Naive thymus-derived CD4-positive, alpha-beta T cell (primary cell): ENCODE measurements around the gene JAKMIP2. TPM values are rescaled to one million over a fixed set of nuclear protein-coding genes. Genes with fewer than 3 reads are reported as not detected.

ENCODE experiments used
- ATAC-seq: fragments of 150-1000 bp; cut with Tn5 transposase; 2 replicates; pipeline ENCODE4 v1.10.0; 2021; ENCODE audit warnings: mild to moderate bottlenecking, moderate library complexity
- CTCF ChIA-PET: fragments of 350-600 bp; sonication (Branson Sonifier 250); formaldehyde crosslinking; loops from one replicate; lab custom pipeline; 2021; ENCODE audit warnings: antibody characterized with exemption; lab: Charles Lee
- POLR2A ChIA-PET: fragments of 350-600 bp; sonication (Branson Sonifier 250); formaldehyde crosslinking; loops from one replicate; lab custom pipeline; 2021; ENCODE audit warnings: antibody characterized with exemption, inconsistent platforms; lab: Charles Lee
- DNase-seq, 9 donors: peaks; one replicate each; pipeline versions ENCODE4 v3.0.0 to v3.0.0-alpha.2; 2020 to 2022; ENCODE audit warnings: mixed read lengths in 1 of 9
- H3K27ac ChIP-seq: one replicate; pipeline ENCODE4 v1.7.0; 2013; ENCODE audit warnings: mild to moderate bottlenecking, low read depth, low read length, moderate library complexity
- H3K27me3 ChIP-seq, 2 donors: one replicate each; pipeline ENCODE4 v1.7.0; 2013; ENCODE audit warnings: low read length in 2 of 2, mild to moderate bottlenecking in 2 of 2, moderate library complexity in 2 of 2; ENCODE audit not compliant: control insufficient read depth in 2 of 2, insufficient read depth in 2 of 2
- H3K36me3 ChIP-seq, 3 experiments: 1 replicate in 2 of 3; 2 replicates in 1 of 3; pipeline ENCODE4 v1.7.0; 2013; ENCODE audit warnings: low read length in 3 of 3, mild to moderate bottlenecking in 3 of 3, moderate library complexity in 1 of 3; ENCODE audit not compliant: insufficient read depth in 3 of 3, control insufficient read depth in 2 of 3
- H3K4me1 ChIP-seq, 2 donors: one replicate each; pipeline ENCODE4 v1.7.0; 2013; ENCODE audit warnings: low read length in 2 of 2, mild to moderate bottlenecking in 2 of 2, moderate library complexity in 1 of 2; ENCODE audit not compliant: control insufficient read depth in 2 of 2, insufficient read depth in 2 of 2
- H3K4me3 ChIP-seq: 2 replicates; pipeline ENCODE4 v1.7.0; 2013; ENCODE audit warnings: mild to moderate bottlenecking, low read length
- H3K9me3 ChIP-seq, 3 experiments: 1 replicate in 2 of 3; 2 replicates in 1 of 3; pipeline ENCODE4 v1.7.0; 2013; ENCODE audit warnings: low read length in 3 of 3; ENCODE audit not compliant: control insufficient read depth in 2 of 3
- H3K27ac Mint-ChIP-seq, 9 donors: one replicate each; pipeline ENCODE4 v1.8.0; 2020 to 2022; ENCODE audit warnings: mixed read lengths in 9 of 9, mild to moderate bottlenecking in 8 of 9, moderate library complexity in 5 of 9, inconsistent platforms in 2 of 9
- H3K27me3 Mint-ChIP-seq, 5 donors: one replicate each; pipeline ENCODE4 v1.8.0; 2021 to 2022; ENCODE audit warnings: mixed read lengths in 5 of 5, mild to moderate bottlenecking in 1 of 5
- H3K36me3 Mint-ChIP-seq, 5 donors: one replicate each; pipeline ENCODE4 v1.8.0; 2020 to 2022; ENCODE audit warnings: mixed read lengths in 5 of 5, mild to moderate bottlenecking in 3 of 5, inconsistent platforms in 1 of 5
- H3K4me1 Mint-ChIP-seq, 7 donors: one replicate each; pipeline ENCODE4 v1.8.0; 2020 to 2022; ENCODE audit warnings: mixed read lengths in 7 of 7, mild to moderate bottlenecking in 3 of 7, inconsistent platforms in 1 of 7
- H3K4me3 Mint-ChIP-seq, 10 donors: one replicate each; pipeline ENCODE4 v1.8.0; 2020 to 2022; ENCODE audit warnings: mild to moderate bottlenecking in 10 of 10, mixed read lengths in 10 of 10, moderate library complexity in 6 of 10, inconsistent platforms in 2 of 10
- H3K9me3 Mint-ChIP-seq, 11 donors: one replicate each; pipeline ENCODE4 v1.8.0; 2020 to 2022; ENCODE audit warnings: mixed read lengths in 11 of 11, mild to moderate bottlenecking in 4 of 11, inconsistent platforms in 1 of 11, moderate library complexity in 1 of 11
- intact Hi-C, 2 donors: fragments of 100-400 bp; cut with micrococcal nuclease; formaldehyde crosslinking; loops; one replicate each; pipeline ENCODE4 v1.15.1; 2023
- polyA plus RNA-seq, 2 donors: library from polyadenylated mRNA; unstranded; fragments of 300-500 nt; fragmentation: Illumina TruSeq; gene quantifications; one replicate each; pipeline ENCODE4 v1.2.3, GENCODE V29; 2021
- total RNA-seq, 6 experiments: library from RNA in 5 of 6; stranded (reverse) in 5 of 6; gene quantifications; 1 replicate in 5 of 6; 2 replicates in 1 of 6; pipeline ENCODE4 v1.2.3 and lab custom pipeline; 2021 to 2026

Gene JAKMIP2
- total and polyA plus RNA-seq, 7 experiments from 2014 or later, result 0.16 to 4.5 (median 0.88) TPM

GRCh38 chr5:147617191-147617606, 165.3 kb downstream of the JAKMIP2 start:
- Mint-ChIP-seq H3K27ac (no peak overlapping the region), H3K4me3 (no peak overlapping the region), H3K27me3 (no peaks in the 10 kb centered on the region), H3K9me3 (peaks cover 0 to 8% (median 0%) of the 10 kb centered on the region in 11 donors), H3K36me3 (peaks cover 0 to 19% (median 0%) of the 10 kb centered on the region in 5 donors), H3K4me1 (no peaks in the 10 kb centered on the region)
- Histone ChIP-seq H3K4me1 (no peaks in the 10 kb centered on the region), H3K36me3 (peaks cover 0 to 1% (median 0%) of the 10 kb centered on the region in 3 experiments), H3K27ac (no peak overlapping the region), H3K4me3 (no peak overlapping the region), H3K9me3 (no peaks in the 10 kb centered on the region), H3K27me3 (no peaks in the 10 kb centered on the region)
- POLR2A ChIA-PET, result no interaction called here
- no peak for DNase-seq
- CTCF ChIA-PET, result no interaction called here
- intact Hi-C loops, result no loop called here
- peak; percentile 58 for ATAC-seq

GRCh38 chr5:147616421-147616820, 166.1 kb downstream of the JAKMIP2 start:
- POLR2A ChIA-PET, result no interaction called here
- CTCF ChIA-PET, result no interaction called here

GRCh38 chr5:147613359-147613758, 169.2 kb downstream of the JAKMIP2 start:
- ChIA-PET CTCF (no interaction called here), POLR2A (no interaction called here)
- no peaks in the 10 kb centered on the region for H3K4me1 ChIP-seq
- no peaks in the 10 kb centered on the region for H3K9me3 ChIP-seq
- H3K4me3 Mint-ChIP-seq, result no peak overlapping the region
- peaks cover 0 to 2% (median 0%) of the 10 kb centered on the region in 7 donors for H3K4me1 Mint-ChIP-seq
- intact Hi-C loops, result no loop called here
- DNase-seq, result no peak
- H3K27me3 Mint-ChIP-seq, result no peaks in the 10 kb centered on the region
- peaks cover 0 to 17% (median 3%) of the 10 kb centered on the region in 11 donors for H3K9me3 Mint-ChIP-seq
- no peak overlapping the region for H3K4me3 ChIP-seq
- H3K36me3 Mint-ChIP-seq, result peaks cover 0 to 28% (median 3%) of the 10 kb centered on the region in 5 donors
- H3K27ac ChIP-seq, result no peak overlapping the region
- H3K36me3 ChIP-seq, result no peaks in the 10 kb centered on the region
- no peaks in the 10 kb centered on the region for H3K27me3 ChIP-seq
- no peak for ATAC-seq
- H3K27ac Mint-ChIP-seq, result no peak overlapping the region

More at GRCh38 chr5:147616421-147616820, 166.1 kb downstream of the JAKMIP2 start:
- intact Hi-C loops, result no loop called here
- no peak overlapping the region for H3K27ac ChIP-seq
- H3K36me3 Mint-ChIP-seq, result peaks cover 0 to 25% (median 0%) of the 10 kb centered on the region in 5 donors
- ATAC-seq, result no peak
- H3K4me1 Mint-ChIP-seq, result peaks cover 0 to 2% (median 0%) of the 10 kb centered on the region in 7 donors
- no peaks in the 10 kb centered on the region for H3K9me3 ChIP-seq
- H3K27me3 ChIP-seq, result no peaks in the 10 kb centered on the region
- DNase-seq, result no peak
- H3K9me3 Mint-ChIP-seq, result peaks cover 0 to 8% (median 0%) of the 10 kb centered on the region in 11 donors
- no peaks in the 10 kb centered on the region for H3K36me3 ChIP-seq
- no peaks in the 10 kb centered on the region for H3K4me1 ChIP-seq
- no peak overlapping the region for H3K27ac Mint-ChIP-seq
- no peak overlapping the region for H3K4me3 ChIP-seq
- no peak overlapping the region for H3K4me3 Mint-ChIP-seq
- no peaks in the 10 kb centered on the region for H3K27me3 Mint-ChIP-seq

- intact Hi-C loops, result no loop called here
- H3K27me3 Mint-ChIP-seq, result no peaks in the 10 kb centered on the region
- peaks cover 0 to 2% (median 0%) of the 10 kb centered on the region in 7 donors for H3K4me1 Mint-ChIP-seq
- Histone ChIP-seq H3K27ac (no peak overlapping the region), H3K4me1 (no peaks in the 10 kb centered on the region), H3K36me3 (no peaks in the 10 kb centered on the region), H3K27me3 (no peaks in the 10 kb centered on the region), H3K9me3 (no peaks in the 10 kb centered on the region), H3K4me3 (no peak overlapping the region)
- no peak overlapping the region for H3K27ac Mint-ChIP-seq
- ATAC-seq, result no peak
- CTCF ChIA-PET, result no interaction called here
- H3K9me3 Mint-ChIP-seq, result peaks cover 0 to 17% (median 3%) of the 10 kb centered on the region in 11 donors
- no peak for DNase-seq
- H3K4me3 Mint-ChIP-seq, result no peak overlapping the region
- peaks cover 0 to 33% (median 3%) of the 10 kb centered on the region in 5 donors for H3K36me3 Mint-ChIP-seq
- POLR2A ChIA-PET, result no interaction called here
Observed at GRCh38 chr5:147611483-147611882, 171.0 kb downstream of the JAKMIP2 start.

- H3K4me1 Mint-ChIP-seq, result peaks cover 0 to 2% (median 0%) of the 10 kb centered on the region in 7 donors
- peaks cover 0 to 17% (median 3%) of the 10 kb centered on the region in 11 donors for H3K9me3 Mint-ChIP-seq
- ATAC-seq (no peak), DNase-seq (no peak)
- Histone ChIP-seq H3K27me3 (no peaks in the 10 kb centered on the region), H3K27ac (no peak overlapping the region), H3K9me3 (no peaks in the 10 kb centered on the region), H3K4me1 (no peaks in the 10 kb centered on the region), H3K4me3 (no peak overlapping the region), H3K36me3 (no peaks in the 10 kb centered on the region)
- POLR2A ChIA-PET, result no interaction called here
- intact Hi-C loops, result no loop called here
- H3K27ac Mint-ChIP-seq, result no peak overlapping the region
- H3K27me3 Mint-ChIP-seq, result no peaks in the 10 kb centered on the region
- H3K4me3 Mint-ChIP-seq, result no peak overlapping the region
- H3K36me3 Mint-ChIP-seq, result peaks cover 0 to 33% (median 3%) of the 10 kb centered on the region in 5 donors
- CTCF ChIA-PET, result no interaction called here
Observed at GRCh38 chr5:147610798-147611197, 171.7 kb downstream of the JAKMIP2 start.

- no peak overlapping the region for H3K27ac Mint-ChIP-seq
Observed at GRCh38 chr5:147601652-147602051, 180.9 kb downstream of the JAKMIP2 start.

GRCh38 chr5:147591120-147591519, 191.4 kb downstream of the JAKMIP2 start:
- Mint-ChIP-seq H3K27ac (no peak overlapping the region), H3K4me3 (no peak overlapping the region), H3K36me3 (peaks cover 0 to 4% (median 3%) of the 10 kb centered on the region in 5 donors), H3K27me3 (peaks cover 0 to 8% (median 0%) of the 10 kb centered on the region in 5 donors), H3K4me1 (no peaks in the 10 kb centered on the region), H3K9me3 (peaks cover 0 to 5% (median 2%) of the 10 kb centered on the region in 11 donors)
- H3K4me3 ChIP-seq, result no peak overlapping the region
- no peaks in the 10 kb centered on the region for H3K27me3 ChIP-seq
- POLR2A ChIA-PET, result no interaction called here
- DNase-seq (no peak), ATAC-seq (no peak)
- intact Hi-C loops, result no loop called here
- no peaks in the 10 kb centered on the region for H3K36me3 ChIP-seq
- CTCF ChIA-PET, result interaction anchor here (0.7 kb wide), 1 partner anchor 89 kb away, joined by 3 read pairs; no protein-coding TSS in a partner anchor
- no peaks in the 10 kb centered on the region for H3K4me1 ChIP-seq
- H3K9me3 ChIP-seq, result no peaks in the 10 kb centered on the region
- H3K27ac ChIP-seq, result no peak overlapping the region

More at GRCh38 chr5:147601652-147602051, 180.9 kb downstream of the JAKMIP2 start:
- Histone ChIP-seq H3K27me3 (no peaks in the 10 kb centered on the region), H3K36me3 (no peaks in the 10 kb centered on the region), H3K4me1 (no peaks in the 10 kb centered on the region), H3K27ac (no peak overlapping the region), H3K9me3 (no peaks in the 10 kb centered on the region), H3K4me3 (no peak overlapping the region)
- intact Hi-C loops, result no loop called here
- Mint-ChIP-seq H3K4me1 (no peaks in the 10 kb centered on the region), H3K36me3 (peaks cover 0 to 6% (median 0%) of the 10 kb centered on the region in 5 donors), H3K9me3 (peaks cover 0 to 5% (median 0%) of the 10 kb centered on the region in 11 donors), H3K27me3 (no peaks in the 10 kb centered on the region), H3K4me3 (no peak overlapping the region)
- no peak for DNase-seq
- no peak for ATAC-seq
- POLR2A ChIA-PET, result no interaction called here
- CTCF ChIA-PET, result no interaction called here
